Effector CD4-positive, alpha-beta T cell (primary cell): Measurements from ENCODE around the gene LYVE1.

Source experiments
- DNase-seq: peaks from one replicate; pipeline ENCODE4 v3.0.0-alpha.2; 2020

Gene LYVE1

DNA sequence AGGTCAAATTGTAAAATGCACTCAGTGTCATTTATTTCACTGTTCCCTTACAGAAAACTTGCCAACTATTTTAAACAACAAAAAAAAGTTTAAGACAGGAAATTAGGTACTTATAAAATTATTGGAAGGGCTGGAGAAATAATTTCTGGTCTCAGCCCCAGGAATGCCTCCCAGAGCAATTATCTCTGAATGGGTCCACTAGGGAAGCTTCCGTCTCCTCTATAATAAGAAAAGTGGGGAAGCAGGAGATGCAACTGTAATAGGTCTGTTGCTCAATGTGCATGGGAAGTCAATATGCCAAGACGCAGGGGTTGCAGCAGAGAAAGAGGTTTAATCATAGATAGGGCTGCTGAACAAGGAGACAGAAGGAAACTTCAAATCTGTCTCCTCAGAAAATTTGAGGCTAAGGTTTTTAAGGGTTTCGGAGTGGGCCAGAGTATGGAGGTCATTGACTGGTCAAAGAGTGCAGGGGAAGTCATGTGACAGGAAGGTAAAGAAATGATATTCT lies 16.6 kb downstream of the LYVE1 start:
- no peak for DNase-seq

- DNase-seq, result no peak
Observed at GRCh38 chr11:10551290-10551592, 17.2 kb downstream of the LYVE1 start.

- DNase-seq, result no peak
Observed at GRCh38 chr11:10550503-10551289, 17.8 kb downstream of the LYVE1 start.

GRCh38 chr11:10544491-10545465 lies 23.7 kb downstream of the LYVE1 start:
- DNase-seq, result no peak

- no peak for DNase-seq
Observed at GRCh38 chr11:10543782-10544181, 24.7 kb downstream of the LYVE1 start.

DNA sequence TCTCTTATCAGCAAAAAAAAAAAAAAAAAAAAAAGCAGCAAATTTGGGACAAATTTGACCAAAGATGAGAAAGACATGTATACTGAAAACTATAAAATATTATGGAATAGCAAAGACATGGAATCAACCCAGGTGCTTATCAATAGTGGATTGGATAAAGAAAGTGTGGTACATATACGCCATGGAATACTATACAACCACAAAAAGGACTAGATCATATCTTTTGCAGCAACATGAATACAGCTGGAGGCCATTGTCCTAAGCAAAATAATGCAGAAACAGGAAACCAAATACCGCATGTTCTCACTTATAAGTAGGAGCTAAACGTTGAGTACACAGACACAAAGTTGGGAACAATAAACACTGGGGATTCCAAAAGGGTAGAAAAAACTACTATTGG lies 25.7 kb downstream of the LYVE1 start:
- DNase-seq, result no peak

DNA sequence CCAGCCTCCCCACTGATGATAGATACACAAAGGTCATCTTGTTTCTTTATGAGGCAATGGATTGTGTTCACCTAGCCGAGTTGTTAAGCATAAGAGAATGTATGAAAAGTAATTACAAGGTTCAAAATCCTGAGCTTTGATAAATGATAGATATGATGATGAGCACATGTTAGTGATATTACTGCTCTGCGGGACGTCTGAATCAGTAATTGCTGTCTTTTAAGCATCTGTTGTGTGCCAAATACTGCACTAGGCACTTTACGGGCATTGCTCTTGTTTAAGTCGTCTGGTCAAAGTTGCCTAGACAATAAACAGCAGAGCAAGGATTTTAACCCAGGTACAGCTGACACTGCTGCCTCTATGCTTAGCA lies 26.9 kb downstream of the LYVE1 start:
- DNase-seq, result no peak

GRCh38 chr11:10540915-10541560 lies 27.4 kb downstream of the LYVE1 start, which contains the start of gene RNF141:
RNF141 (minus strand) TSS chr11:10541187; CDS start chr11:10534158, 7,029 bp downstream.
- DNase-seq, result peak; percentile 92

DNA sequence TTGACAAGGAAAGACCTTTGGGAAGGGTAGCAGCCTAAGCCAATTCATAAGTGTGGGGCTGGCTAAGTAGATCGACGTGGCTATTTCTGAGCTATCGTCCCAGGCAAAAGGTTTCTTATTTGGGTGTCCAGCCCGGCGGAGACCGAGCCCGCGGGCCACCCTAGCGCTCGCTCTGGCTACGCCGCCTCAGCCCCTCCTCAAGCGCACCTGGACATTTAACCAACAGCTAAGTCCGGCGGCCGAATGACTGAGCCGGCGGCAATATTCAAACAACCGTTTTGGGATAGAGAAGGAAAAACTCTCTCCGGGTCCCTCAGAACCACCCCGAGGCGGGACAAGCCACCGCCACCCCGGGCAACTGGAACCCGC lies 27.9 kb downstream of the LYVE1 start:
- DNase-seq, result no peak

DNA sequence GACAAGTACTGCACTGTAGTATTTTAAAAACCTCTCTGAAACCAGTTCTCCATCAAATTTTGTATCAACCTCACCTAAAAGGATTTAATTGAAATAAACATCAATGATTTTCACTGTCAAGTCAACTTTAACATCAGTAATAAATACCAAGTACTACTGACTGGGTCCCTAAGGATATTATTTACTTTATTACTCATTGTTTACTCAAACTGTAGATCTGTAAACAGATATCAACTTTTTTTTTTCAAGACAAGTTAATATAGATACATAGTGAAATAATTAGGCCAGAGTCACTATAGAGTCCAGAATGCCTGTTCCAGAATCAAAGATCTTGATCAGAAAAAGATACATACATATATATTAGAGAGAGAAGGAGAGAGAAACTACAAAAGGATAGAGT lies 29.1 kb downstream of the LYVE1 start:
- no peak for DNase-seq

DNA sequence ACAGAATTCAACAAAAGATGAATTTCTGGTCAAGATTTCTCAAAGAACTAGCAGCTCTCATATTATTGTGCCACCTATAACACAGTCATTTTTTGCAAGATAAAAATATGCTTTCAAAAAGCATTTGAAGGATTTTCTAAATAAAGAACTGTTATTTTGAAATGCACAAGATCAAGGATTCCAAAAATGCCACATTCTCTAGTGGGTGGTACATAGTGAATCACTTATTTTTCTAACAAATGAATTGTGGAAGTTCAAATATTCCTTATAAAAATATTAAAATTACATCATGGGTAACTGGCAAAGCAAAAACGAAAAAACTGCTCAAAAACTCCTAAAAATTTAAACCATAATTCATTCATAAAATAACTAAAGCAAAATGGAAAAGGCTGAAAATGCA lies 29.5 kb downstream of the LYVE1 start:
- DNase-seq, result no peak

DNA sequence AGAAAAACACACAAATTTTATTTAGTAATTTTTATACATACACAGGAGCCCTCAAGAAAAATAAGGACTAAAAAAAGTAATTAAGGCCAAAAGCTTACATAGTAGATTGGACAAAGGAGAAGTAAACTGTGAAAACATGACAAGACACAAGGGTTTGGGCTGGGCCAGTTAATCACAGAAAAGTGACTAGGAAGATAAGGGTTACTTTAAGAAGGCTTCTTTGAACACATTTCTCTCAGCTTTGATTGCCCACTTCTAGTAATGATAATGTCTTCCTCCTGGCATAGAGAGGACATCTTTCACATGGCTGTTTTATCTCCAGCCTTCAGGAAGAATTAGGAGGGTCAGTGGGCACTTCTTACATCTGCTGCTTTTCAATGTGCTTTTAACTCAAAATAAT lies 30.9 kb downstream of the LYVE1 start:
- DNase-seq, result no peak

DNA sequence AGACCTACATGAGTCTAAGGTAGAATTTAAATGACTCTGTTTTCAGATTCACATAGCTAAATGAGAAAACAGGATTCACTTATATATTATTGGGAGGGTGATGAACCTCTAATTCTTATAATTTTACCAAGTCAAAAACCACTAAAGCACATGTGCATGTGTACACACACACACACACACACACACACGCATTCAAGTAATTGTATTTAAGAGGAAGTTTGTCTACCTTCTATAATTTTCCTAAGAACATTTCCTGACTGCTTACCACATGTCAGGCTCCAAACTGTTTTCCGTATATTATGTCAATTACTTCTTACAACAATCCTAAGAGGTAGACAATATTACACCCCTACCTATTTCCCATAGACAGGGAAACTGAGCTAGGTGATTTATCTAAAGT lies 34.1 kb downstream of the LYVE1 start:
- DNase-seq, result no peak

DNA sequence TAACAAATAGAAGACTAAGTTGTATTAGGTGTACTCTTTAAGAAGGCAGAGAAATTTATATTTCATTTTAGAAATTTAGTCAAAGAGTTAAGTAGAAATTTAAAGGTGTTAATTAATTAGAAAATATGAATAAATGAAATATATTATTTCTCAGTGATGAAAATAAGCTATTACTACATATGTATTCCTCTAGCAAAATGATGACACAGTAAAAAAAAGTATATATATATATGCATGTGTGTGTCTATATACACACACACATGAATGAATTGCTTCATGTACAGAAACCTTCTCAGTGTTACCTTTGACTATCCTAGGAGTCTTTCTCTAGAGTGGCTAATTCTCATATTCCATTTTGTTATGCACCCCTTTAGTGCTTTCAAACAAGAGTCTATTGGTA lies 35.1 kb downstream of the LYVE1 start:
- DNase-seq, result no peak

DNA sequence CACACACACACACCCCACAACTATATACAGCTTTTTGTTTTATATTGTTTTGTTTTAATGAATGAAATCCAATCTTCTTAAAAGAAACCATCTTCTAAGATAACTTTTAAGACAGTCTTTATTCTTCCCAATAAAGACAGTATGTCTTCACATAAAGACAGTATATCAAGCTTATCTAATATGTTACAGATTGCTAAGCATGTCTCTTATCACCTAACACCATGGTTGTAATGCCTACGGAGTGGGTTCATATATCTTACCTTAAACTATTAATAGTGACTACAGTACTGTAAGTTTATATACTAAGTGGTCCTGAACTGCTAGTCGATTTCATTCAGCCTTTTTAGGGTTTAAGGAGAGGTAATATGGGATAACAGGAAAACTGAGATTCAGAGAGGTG lies 35.9 kb downstream of the LYVE1 start:
- DNase-seq, result no peak

DNA sequence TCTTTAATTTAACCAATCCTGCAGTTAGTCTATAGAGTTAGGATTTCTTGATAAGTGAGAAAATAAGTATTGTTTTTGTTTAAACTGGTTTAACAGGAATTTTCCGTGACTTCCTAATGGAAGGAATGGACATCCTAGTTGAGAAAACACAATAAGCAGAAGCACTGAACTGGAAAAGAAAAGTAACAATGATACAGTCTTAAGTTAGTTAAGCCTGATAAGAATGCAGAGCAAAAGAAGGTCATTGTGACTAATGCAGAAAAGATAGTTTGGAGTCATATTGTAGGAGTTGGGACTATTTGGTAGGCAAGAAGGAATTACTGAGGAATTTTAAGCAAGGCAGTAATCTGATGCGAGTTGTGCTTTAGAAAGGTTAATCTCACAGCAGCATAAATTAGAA lies 39.2 kb downstream of the LYVE1 start:
- no peak for DNase-seq

GRCh38 chr11:10528121-10528520 lies 40.3 kb downstream of the LYVE1 start:
- no peak for DNase-seq

DNA sequence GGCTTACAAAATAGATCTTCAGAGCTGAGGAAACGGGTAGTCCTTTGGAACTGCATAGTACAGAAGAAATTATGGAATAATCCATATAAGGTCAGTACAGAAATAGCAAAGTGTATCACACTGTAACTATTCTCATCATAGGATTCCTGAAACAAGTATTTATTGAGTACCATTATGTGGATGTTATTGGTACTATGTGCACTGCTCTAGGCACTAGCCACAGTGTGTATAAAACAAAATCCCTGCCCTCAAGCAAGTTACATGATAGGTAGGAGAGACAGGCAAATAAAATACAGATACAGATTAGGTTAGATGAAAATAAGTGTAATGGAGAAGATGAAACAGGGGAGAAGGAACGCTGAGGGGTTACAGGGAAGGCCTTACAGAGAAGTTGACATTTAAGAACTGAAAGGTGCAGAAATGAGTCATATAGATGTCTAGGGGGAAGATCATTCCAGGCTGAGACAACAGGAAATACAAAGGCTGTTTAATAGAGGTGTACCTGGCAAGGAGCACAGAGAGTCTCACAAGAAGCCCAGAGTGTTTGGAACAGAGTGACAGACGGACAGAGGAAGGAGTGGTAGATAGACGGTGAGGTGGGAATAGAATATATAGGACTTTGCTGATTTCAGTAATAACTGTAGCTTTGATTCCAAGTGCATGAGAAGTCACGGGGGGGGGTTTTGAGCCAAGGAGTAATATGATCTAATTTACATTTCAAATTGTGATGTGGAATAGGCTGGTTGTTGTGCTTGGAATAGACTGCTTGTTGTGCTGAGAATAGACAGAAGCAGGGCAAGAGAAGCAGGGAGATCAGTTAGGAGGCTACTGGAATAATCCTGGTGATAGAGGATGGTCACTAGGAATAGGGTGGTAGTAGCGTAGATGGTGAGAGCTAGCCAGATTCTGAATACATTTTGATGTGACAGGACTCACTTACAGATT lies 41.2 kb downstream of the LYVE1 start:
- no peak for DNase-seq

- DNase-seq, result no peak
Observed at GRCh38 chr11:10524471-10524870, 44.0 kb downstream of the LYVE1 start.

DNA sequence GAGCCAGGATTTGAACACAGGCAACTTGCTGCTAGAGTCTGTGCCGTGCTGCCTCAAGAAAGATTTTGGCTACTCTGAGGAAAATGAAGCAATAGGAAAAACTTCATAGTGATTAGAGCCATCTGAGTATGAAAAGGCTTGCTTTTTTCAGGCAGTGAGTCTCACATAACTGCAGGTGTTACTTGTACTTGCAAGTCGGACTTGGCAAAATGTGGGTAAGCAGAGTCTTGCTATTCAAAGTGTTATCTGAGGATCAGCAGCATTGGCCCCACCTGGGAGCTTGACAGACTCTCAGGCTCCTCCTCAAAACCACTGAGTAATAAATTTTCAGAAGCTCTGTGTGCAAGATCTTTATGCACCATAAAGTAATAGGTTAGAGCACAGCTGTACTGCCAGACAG lies 45.5 kb downstream of the LYVE1 start:
- no peak for DNase-seq

- no peak for DNase-seq
Observed at GRCh38 chr11:10522276-10522675, 46.2 kb downstream of the LYVE1 start.

DNA sequence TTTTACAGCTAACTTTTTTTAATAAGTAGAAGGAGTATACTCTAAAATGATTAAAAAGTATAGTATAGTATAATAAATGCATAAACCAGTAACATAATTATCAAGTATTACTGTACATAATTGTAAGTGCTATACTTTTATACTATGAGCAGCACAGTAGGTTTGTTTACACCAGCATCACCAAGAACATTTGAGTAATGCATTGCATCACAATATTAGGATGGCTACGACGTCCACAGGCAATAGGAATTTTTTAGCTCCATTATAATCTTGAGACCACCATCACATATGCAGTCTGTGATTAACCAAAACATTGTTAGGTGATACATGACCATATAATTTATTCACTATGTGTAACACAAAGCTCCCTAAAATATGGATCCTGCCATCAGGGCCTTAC lies 47.9 kb downstream of the LYVE1 start:
- DNase-seq, result no peak
